HepG2 (cell line): ENCODE data around the gene NGFR. TPM values are rescaled to one million over a fixed set of nuclear protein-coding genes. Genes with fewer than 3 reads are reported as not detected.

ENCODE experiments used
- AGO1 ChIP-seq: fragments of 200-400 bp; formaldehyde crosslinking; IDR thresholded peaks from 2 replicates; pipeline ENCODE4 v1.6.1; 2017; ENCODE audit warnings: mild to moderate bottlenecking, low read depth, low read length, moderate library complexity; ENCODE audit not compliant: poor library complexity, severe bottlenecking
- ATF4 ChIP-seq, 2 experiments: fragments of 450-650 bp in 1 of 2; sonication (generic) in 1 of 2; formaldehyde crosslinking; IDR thresholded peaks; 2 replicates each; pipeline versions ENCODE4 v1.5.0 to v1.8.0; 2020 to 2022; ENCODE audit warnings: mild to moderate bottlenecking in 1 of 2, missing genetic modification reagents in 1 of 2
- FOSL1 ChIP-seq: sonication (generic); formaldehyde crosslinking; IDR thresholded peaks from 2 replicates; pipeline ENCODE4 v1.9.0; 2021; ENCODE audit warnings: missing genetic modification reagents, borderline replicate concordance
- KDM3A ChIP-seq: IDR thresholded peaks from 2 replicates; pipeline ENCODE4 v1.6.1; 2018; ENCODE audit warnings: low read depth, missing compliant biosample characterization
- POGZ ChIP-seq: sonication (generic); formaldehyde crosslinking; IDR thresholded peaks from 2 replicates; pipeline ENCODE4 v1.4.0; 2020; ENCODE audit warnings: mild to moderate bottlenecking, missing genetic modification reagents
- RARG ChIP-seq: sonication (generic); formaldehyde crosslinking; IDR thresholded peaks from 2 replicates; pipeline ENCODE4 v1.4.0; 2020; ENCODE audit warnings: low read depth, mild to moderate bottlenecking, missing genetic modification reagents
- TFAP4 ChIP-seq: sonication (generic); IDR thresholded peaks from 2 replicates; pipeline ENCODE4 v1.6.1; 2016; ENCODE audit warnings: low read depth, borderline replicate concordance
- THAP7 ChIP-seq: sonication (generic); formaldehyde crosslinking; IDR thresholded peaks from 2 replicates; pipeline ENCODE4 v1.8.1; 2023; ENCODE audit warnings: mild to moderate bottlenecking, missing genetic modification reagents
- ZBED4 ChIP-seq: sonication (generic); formaldehyde crosslinking; IDR thresholded peaks from 2 replicates; pipeline ENCODE4 v1.4.0; 2020; ENCODE audit warnings: missing genetic modification reagents, borderline replicate concordance
- ZBTB49 ChIP-seq: sonication (generic); formaldehyde crosslinking; IDR thresholded peaks from 2 replicates; pipeline ENCODE4 v1.4.0; 2020; ENCODE audit warnings: missing genetic modification reagents, borderline replicate concordance
- ZNF414 ChIP-seq: sonication (generic); formaldehyde crosslinking; IDR thresholded peaks from 2 replicates; pipeline ENCODE4 v1.5.0; 2020; ENCODE audit warnings: missing genetic modification reagents
- ZNF546 ChIP-seq: sonication (generic); formaldehyde crosslinking; conservative IDR thresholded peaks from 2 replicates; pipeline ENCODE4 v1.8.1; 2023; ENCODE audit warnings: mild to moderate bottlenecking, missing genetic modification reagents
- ZNF687 ChIP-seq: sonication (generic); formaldehyde crosslinking; IDR thresholded peaks from 2 replicates; pipeline ENCODE4 v1.5.1; 2020; ENCODE audit warnings: mild to moderate bottlenecking, missing genetic modification reagents, moderate library complexity
- polyA plus RNA-seq, 8 experiments: library from polyadenylated mRNA; depleted of rRNA in 3 of 8; stranded (reverse) in 7 of 8; unstranded in 1 of 8; fragments of >200 nt; fragmentation: Illumina TruSeq in 4 of 8; extraction: Trizol in 4 of 8; gene quantifications; 2 replicates each; pipeline versions ENCODE4 v1.2.1 to v1.2.3, GENCODE V29; 2011 to 2016; ENCODE audit warnings: low read depth in 4 of 8, missing spikeins in 1 of 8, mixed read lengths in 1 of 8; ENCODE audit not compliant: insufficient read depth in 1 of 8
- total RNA-seq, 5 experiments: library from RNA; depleted of rRNA; stranded (reverse); fragments of >200 nt; fragmentation: Illumina TruSeq; extraction: Trizol; gene quantifications; 2 replicates each; pipeline ENCODE4 v1.2.3, GENCODE V29; 2016; ENCODE audit warnings: low read depth in 1 of 5

NGFR gene
- total and polyA plus RNA-seq, 2 of the 13 experiments (the other 11 are each of a cell fraction or from before 2014, with no cell fraction given), result 1.1 to 1.8 TPM

- TF ChIP-seq ZBTB49 (CRISPR knock-in tag) (0 out of 2 replicates have a peak, but pooled peaks have one; percentile 45), TFAP4 (peak; percentile 45; the same call in 1 of the 2 replicates), FOSL1 (CRISPR knock-in tag) (no peak), ZNF414 (CRISPR knock-in tag) (no peak), POGZ (CRISPR knock-in tag) (peak; percentile 58), ATF4 (CRISPR knock-in tag; IDR thresholded peaks at IDR 0.05) (no peak), KDM3A (CRISPR knock-in tag) (peak; percentile 95), THAP7 (CRISPR knock-in tag) (peak; percentile 88; the same call in 1 of the 2 replicates), AGO1 (peak; percentile 42), ZNF546 (CRISPR knock-in tag) (0 out of 2 replicates have a peak, but pooled peaks have one; percentile 66), ZNF687 (peak; percentile 91), ZBED4 (CRISPR knock-in tag) (peak; percentile 73; the same call in 1 of the 2 replicates), RARG (CRISPR knock-in tag) (no peak)
Measured at GRCh38 chr17:49556223-49556943, 61.3 kb downstream of the NGFR start (continued).
